HL-60 (cell line): ENCODE results near the gene EMID1.
A peak's percentile ranks its signal among the peaks of the same experiment; 100 is the strongest.

Experiments used
- DNase-seq, 2 experiments: peaks; one replicate each; pipeline ENCODE4 v3.0.0-alpha.2; 2010 to 2020; ENCODE audit warnings: low read depth in 1 of 2, low spot score in 1 of 2
- H3K27ac ChIP-seq: fragments of 250-450 bp; sonication (Bioruptor Pico); replicated peaks from 2 replicates; pipeline ENCODE4 v1.5.1; 2020; ENCODE audit warnings: mild to moderate bottlenecking, moderate library complexity
- H3K27me3 ChIP-seq: fragments of 250-450 bp; sonication (Bioruptor Pico); 2 replicates; pipeline ENCODE4 v1.5.1; 2021; ENCODE audit warnings: mild to moderate bottlenecking, moderate library complexity; ENCODE audit not compliant: insufficient read depth, poor library complexity, severe bottlenecking
- H3K4me3 ChIP-seq: replicated peaks from 2 replicates; pipeline ENCODE4 v1.5.1; 2011; ENCODE audit warnings: mild to moderate bottlenecking, control low read depth, low read length; ENCODE audit not compliant: insufficient read depth
- CTCF ChIP-seq: IDR thresholded peaks from one replicate; pipeline ENCODE4 v1.5.1; 2011; ENCODE audit warnings: low read length, control low read depth, inconsistent platforms; ENCODE audit not compliant: insufficient read depth
- GABPA ChIP-seq: IDR thresholded peaks from 2 replicates; pipeline ENCODE4 v1.6.1; 2012; ENCODE audit warnings: low read depth
- POLR2AphosphoS5 ChIP-seq: IDR thresholded peaks from 2 replicates; pipeline ENCODE4 v1.6.1; 2012; ENCODE audit warnings: low read depth
- SPI1 ChIP-seq: IDR thresholded peaks from 2 replicates; pipeline ENCODE4 v1.6.1; 2012; ENCODE audit warnings: low read depth, mild to moderate bottlenecking, borderline replicate concordance
- TF ChIP-seq, protein P1 (sequence below): IDR thresholded peaks from 2 replicates; pipeline ENCODE4 v1.6.1; 2012; ENCODE audit warnings: low read depth; ENCODE audit not compliant: insufficient replicate concordance

Gene EMID1

DNA sequence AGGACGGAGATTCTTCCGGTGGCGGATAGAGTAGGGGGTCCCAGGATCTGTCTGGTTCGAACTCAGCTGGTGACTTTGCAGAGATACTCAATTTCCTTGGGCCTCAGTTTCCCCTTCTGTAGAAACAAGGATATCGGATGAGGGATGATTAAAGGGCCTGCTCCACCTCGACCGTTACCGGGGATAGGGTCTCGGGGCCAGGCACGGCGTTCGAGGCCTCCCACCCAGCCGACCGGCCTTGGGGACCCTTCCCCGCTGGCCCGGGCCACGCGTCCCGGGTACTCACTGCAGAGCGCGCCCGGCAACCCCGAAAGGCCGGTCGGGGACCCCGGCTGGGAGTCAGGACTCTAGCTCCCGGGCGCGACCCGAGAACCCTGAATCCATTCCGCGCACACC, 61.8 kb downstream of the EMID1 start:
- no peak for DNase-seq
- no peaks in the 10 kb centered on the region for H3K27me3 ChIP-seq
- peak overlapping the region; percentile 100 for H3K27ac ChIP-seq
- peak overlapping the region; percentile 82 for H3K4me3 ChIP-seq
- TF ChIP-seq CTCF (no peak), POLR2AphosphoS5 (no peak), SPI1 (no peak), GABPA (no peak)
- TF ChIP-seq, protein P1, sequence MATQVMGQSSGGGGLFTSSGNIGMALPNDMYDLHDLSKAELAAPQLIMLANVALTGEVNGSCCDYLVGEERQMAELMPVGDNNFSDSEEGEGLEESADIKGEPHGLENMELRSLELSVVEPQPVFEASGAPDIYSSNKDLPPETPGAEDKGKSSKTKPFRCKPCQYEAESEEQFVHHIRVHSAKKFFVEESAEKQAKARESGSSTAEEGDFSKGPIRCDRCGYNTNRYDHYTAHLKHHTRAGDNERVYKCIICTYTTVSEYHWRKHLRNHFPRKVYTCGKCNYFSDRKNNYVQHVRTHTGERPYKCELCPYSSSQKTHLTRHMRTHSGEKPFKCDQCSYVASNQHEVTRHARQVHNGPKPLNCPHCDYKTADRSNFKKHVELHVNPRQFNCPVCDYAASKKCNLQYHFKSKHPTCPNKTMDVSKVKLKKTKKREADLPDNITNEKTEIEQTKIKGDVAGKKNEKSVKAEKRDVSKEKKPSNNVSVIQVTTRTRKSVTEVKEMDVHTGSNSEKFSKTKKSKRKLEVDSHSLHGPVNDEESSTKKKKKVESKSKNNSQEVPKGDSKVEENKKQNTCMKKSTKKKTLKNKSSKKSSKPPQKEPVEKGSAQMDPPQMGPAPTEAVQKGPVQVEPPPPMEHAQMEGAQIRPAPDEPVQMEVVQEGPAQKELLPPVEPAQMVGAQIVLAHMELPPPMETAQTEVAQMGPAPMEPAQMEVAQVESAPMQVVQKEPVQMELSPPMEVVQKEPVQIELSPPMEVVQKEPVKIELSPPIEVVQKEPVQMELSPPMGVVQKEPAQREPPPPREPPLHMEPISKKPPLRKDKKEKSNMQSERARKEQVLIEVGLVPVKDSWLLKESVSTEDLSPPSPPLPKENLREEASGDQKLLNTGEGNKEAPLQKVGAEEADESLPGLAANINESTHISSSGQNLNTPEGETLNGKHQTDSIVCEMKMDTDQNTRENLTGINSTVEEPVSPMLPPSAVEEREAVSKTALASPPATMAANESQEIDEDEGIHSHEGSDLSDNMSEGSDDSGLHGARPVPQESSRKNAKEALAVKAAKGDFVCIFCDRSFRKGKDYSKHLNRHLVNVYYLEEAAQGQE, result no peak

DNA sequence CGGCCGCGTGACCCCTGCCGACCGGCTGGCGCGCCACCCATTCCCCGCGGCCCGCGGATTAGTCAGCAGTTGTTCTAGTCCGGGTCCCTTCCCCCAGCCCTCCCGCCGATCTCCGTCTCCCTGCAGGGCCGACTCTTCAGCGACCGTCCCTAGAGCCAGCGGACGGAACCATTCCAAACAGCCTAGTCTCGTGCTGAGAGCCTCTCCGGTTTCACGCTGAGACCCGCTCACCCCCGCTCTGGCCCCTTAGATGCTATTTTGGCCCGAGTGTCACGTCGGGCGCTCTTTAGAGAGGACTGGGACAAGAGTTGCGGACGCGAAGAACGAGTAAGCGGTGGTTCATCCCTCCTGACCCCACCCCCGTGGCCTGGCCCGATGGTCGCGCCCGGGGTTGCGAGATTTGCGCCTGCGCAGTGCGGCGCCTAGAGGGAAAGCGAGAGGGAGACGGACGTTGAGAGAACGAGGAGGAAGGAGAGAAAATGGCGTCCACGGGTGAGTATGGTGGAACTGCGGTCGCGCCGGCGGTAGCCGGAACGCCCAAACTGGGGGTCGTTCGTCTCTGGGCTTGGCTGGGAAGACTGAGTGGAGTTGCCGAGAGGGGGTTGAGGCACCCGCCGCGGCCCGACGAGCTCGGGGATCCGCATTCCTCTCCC, 62.3 kb downstream of the EMID1 start, which contains the start of the genes EWSR1 and RHBDD3:
Gene EWSR1, plus strand, starts transcription at position 411 of the 653 bp plus-strand sequence. Its CDS starts 69 bp downstream, at position 480.
Gene RHBDD3, minus strand, starts transcription at position 124 of the 653 bp plus-strand sequence. CDS start 2,355 bp downstream, outside the sequence.
- Histone ChIP-seq H3K4me3 (peak within 1 kb of the TSS; percentile 82), H3K27ac (peak within 1 kb of the TSS; percentile 100), H3K27me3 (no peaks in the 10 kb centered on the region)
- DNase-seq, result peak; percentile 96 to 97
- TF ChIP-seq SPI1, result no peak
- no peak for TF ChIP-seq CTCF
- TF ChIP-seq GABPA, result no peak
- TF ChIP-seq, protein P1, result peak; percentile 66
- peak; percentile 84; the same call in 1 of the 2 replicates for TF ChIP-seq POLR2AphosphoS5

- TF ChIP-seq POLR2AphosphoS5 (peak; percentile 3; the same call in 1 of the 2 replicates), CTCF (no peak), SPI1 (no peak), GABPA (0 out of 2 replicates have a peak, but pooled peaks have one; percentile 7)
- TF ChIP-seq, protein P1, result no peak
These were observed 63.0 kb downstream of the EMID1 start for GRCh38 chr22:29268511-29269229.

More at GRCh38 chr22:29268511-29269229, 63.0 kb downstream of the EMID1 start:
- Histone ChIP-seq H3K27ac (peak overlapping the region; percentile 100), H3K4me3 (peak overlapping the region; percentile 82), H3K27me3 (no peaks in the 10 kb centered on the region)
- peak in 1 of 2 experiments; percentile 30 for DNase-seq
